ENCODE measurements around the gene MAGED2. TPM values are rescaled to one million over a fixed set of nuclear protein-coding genes. Genes with fewer than 3 reads are reported as not detected.

Gene MAGED2
- total and polyA plus RNA-seq, 2 donors from 2014 or later = 185 to 285 TPM

- Histone ChIP-seq H3K9ac (ENCODE audit: low read length in 3 of 3) (no peak within 1 kb of the TSS), H3K9me3 (ENCODE audit: control insufficient read depth in 2 of 3, insufficient read depth in 1 of 3, low read length in 3 of 3) (no peaks in the 10 kb centered on the region), H3K27me3 (ENCODE audit: control insufficient read depth, insufficient read depth, low read length) (no peaks in the 10 kb centered on the region), H3K27ac (ENCODE audit: low read depth in 2 of 2, low read length in 2 of 2) (no peak within 1 kb of the TSS), H3K4me1 (ENCODE audit: control insufficient read depth in 2 of 3, insufficient read depth in 2 of 3, low read depth in 1 of 3, low read length in 3 of 3) (no peaks in the 10 kb centered on the region), H3K4me3 (ENCODE audit: low read length in 3 of 3) (no peak within 1 kb of the TSS), H3K36me3 (ENCODE audit: control insufficient read depth in 2 of 3, insufficient read depth in 3 of 3, low read length in 3 of 3) (no peaks in the 10 kb centered on the region)
- DNase-seq = no peak
- FAIRE-seq = no peak
- intact Hi-C loops (cut with DNase I) = no loop called here
- no peak for TF ChIP-seq CTCF (IDR thresholded peaks at IDR 0.05; ENCODE audit: borderline replicate concordance, extremely low read depth, insufficient read depth)
These were observed 9.4 kb upstream of the MAGED2 start, which contains the start of gene ITIH6 for GRCh38 chrX:54798137-54798536. Gene ITIH6 (minus strand): TSS chrX:54798255. CDS start chrX:54798210, 45 bp downstream.

- DNase-seq (no peak), FAIRE-seq (no peak)
- Histone ChIP-seq H3K4me3 (ENCODE audit: low read length in 3 of 3) (no peak overlapping the region), H3K9ac (ENCODE audit: low read length in 3 of 3) (no peak overlapping the region), H3K27me3 (ENCODE audit: control insufficient read depth, insufficient read depth, low read length) (no peaks in the 10 kb centered on the region), H3K9me3 (ENCODE audit: control insufficient read depth in 2 of 3, insufficient read depth in 1 of 3, low read length in 3 of 3) (no peaks in the 10 kb centered on the region), H3K36me3 (ENCODE audit: control insufficient read depth in 2 of 3, insufficient read depth in 3 of 3, low read length in 3 of 3) (no peaks in the 10 kb centered on the region), H3K27ac (ENCODE audit: low read depth in 2 of 2, low read length in 2 of 2) (no peak overlapping the region), H3K4me1 (ENCODE audit: control insufficient read depth in 2 of 3, insufficient read depth in 2 of 3, low read depth in 1 of 3, low read length in 3 of 3) (no peaks in the 10 kb centered on the region)
- intact Hi-C loops (cut with DNase I) = no loop called here
- TF ChIP-seq CTCF (IDR thresholded peaks at IDR 0.05; ENCODE audit: borderline replicate concordance, extremely low read depth, insufficient read depth) = no peak
These were observed 8.5 kb upstream of the MAGED2 start for GRCh38 chrX:54799046-54799445.

- H3K9ac ChIP-seq (ENCODE audit: low read length in 3 of 3) = peak overlapping the region; percentile 79 to 97 (median 85)
- H3K9me3 ChIP-seq (ENCODE audit: control insufficient read depth in 2 of 3, insufficient read depth in 1 of 3, low read length in 3 of 3) = no peaks in the 10 kb centered on the region
- peaks cover 0 to 10% (median 0%) of the 10 kb centered on the region in 3 donors for H3K4me1 ChIP-seq (ENCODE audit: control insufficient read depth in 2 of 3, insufficient read depth in 2 of 3, low read depth in 1 of 3, low read length in 3 of 3)
- TF ChIP-seq CTCF (IDR thresholded peaks at IDR 0.05; ENCODE audit: borderline replicate concordance, extremely low read depth, insufficient read depth) = no peak
- peaks cover 13 to 22% (median 19%) of the 10 kb centered on the region in 3 donors for H3K36me3 ChIP-seq (ENCODE audit: control insufficient read depth in 2 of 3, insufficient read depth in 3 of 3, low read length in 3 of 3)
- DNase-seq (peak; percentile 89 to 93 (median 90)), FAIRE-seq (no peak)
- no peaks in the 10 kb centered on the region for H3K27me3 ChIP-seq (ENCODE audit: control insufficient read depth, insufficient read depth, low read length)
- peak overlapping the region; percentile 93 to 94 for H3K27ac ChIP-seq (ENCODE audit: low read depth in 2 of 2, low read length in 2 of 2)
- peak overlapping the region; percentile 81 to 98 (median 87) for H3K4me3 ChIP-seq (ENCODE audit: low read length in 3 of 3)
- intact Hi-C loops (cut with DNase I) = no loop called here
These were observed 612 bp downstream of the MAGED2 start for GRCh38 chrX:54808109-54808604.

Measured in kidney (tissue), 14 donors.